Glomerular endothelial cell (primary cell): ENCODE results near the gene LMO1. TPM values are rescaled to one million over a fixed set of nuclear protein-coding genes. Genes with fewer than 3 reads are reported as not detected.

Source experiments
- DNase-seq: peaks from one replicate; pipeline ENCODE4 v3.0.0-alpha.2; 2011; ENCODE audit warnings: low read depth, low spot score; ENCODE audit errors: extremely low read depth
- total RNA-seq: library from RNA; depleted of rRNA; stranded (reverse); fragments of >200 nt; gene quantifications from 2 replicates; pipeline ENCODE4 v1.2.3, GENCODE V29; 2015

The LMO1 gene
- total RNA-seq, 1 donor from 2014 or later: 0.76 TPM

DNA sequence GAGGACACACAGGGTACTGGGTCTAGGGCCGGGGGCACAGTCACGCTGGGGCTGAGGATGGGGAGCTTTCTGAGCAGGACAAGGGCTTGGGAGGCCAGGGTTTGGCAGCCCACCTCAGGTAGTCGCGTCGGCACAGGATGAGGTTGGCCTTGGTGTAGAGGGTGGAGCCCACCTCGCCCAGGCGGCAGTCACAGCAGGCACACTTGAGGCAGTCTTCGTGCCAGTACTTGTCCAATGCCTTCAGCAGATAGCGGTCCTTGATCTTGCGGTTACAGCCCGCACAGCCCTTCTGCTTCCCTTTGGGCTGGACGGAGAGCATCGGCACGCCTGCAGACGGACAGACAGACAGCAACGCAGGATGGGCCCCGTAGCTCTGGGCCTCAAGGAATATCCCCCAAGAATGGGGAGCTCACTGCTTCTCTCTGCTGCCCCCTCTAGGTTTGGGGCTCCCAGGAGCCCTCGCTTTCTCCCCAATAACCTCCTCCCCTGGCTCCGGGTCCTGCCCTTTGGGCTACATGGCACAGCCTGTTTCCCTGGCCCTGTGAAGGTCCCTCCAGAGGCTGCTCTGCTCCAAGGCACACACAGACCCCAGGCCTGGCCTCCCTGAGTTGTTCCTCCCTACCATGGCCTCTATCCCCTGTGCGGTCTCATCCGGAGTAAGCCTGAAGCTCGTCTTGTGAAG is 33.4 kb downstream of the LMO1 start:
- DNase-seq: no peak

DNA sequence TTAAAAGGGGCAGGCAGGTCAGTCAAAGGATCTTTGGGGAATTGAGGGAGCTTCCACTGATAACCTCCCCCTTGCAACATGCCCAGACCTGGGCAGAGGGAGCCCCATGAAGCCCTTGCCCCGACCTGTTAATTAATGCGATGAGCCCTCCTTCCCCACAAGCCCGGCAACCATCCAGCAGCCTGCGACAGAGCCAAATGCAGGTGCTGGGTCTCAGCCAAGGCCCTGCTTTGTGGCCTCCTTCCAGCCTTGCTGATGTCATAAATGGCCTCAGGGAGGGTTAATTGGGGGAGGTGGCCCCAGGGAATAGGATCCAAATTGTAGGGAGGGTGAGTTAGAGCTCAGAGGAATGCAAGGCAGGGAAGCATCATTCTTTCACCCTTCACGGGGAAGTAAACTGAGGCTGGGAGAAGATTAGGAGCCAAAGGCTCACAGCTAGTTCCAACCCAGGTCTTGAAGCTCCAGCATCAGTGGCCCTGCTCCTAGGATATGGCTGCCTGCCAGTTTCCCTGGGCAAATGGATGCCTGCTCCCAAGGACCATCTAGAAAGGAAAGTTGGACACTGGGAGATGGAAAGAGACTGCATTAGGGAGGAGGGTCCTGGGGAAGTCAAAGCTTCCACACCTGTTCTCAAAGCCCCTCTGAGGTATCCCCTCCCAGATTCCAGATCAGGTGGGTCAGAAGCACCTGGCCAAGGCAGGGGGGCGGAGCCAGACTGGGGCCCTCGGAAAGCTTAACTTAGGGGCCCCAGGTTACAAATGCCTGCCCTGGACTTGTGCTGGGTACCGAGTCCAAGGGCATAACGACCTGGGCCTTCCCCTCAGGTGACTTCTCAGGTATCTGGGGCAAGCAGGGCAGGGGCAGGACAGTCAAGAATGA is 34.1 kb downstream of the LMO1 start:
- no peak for DNase-seq

DNA sequence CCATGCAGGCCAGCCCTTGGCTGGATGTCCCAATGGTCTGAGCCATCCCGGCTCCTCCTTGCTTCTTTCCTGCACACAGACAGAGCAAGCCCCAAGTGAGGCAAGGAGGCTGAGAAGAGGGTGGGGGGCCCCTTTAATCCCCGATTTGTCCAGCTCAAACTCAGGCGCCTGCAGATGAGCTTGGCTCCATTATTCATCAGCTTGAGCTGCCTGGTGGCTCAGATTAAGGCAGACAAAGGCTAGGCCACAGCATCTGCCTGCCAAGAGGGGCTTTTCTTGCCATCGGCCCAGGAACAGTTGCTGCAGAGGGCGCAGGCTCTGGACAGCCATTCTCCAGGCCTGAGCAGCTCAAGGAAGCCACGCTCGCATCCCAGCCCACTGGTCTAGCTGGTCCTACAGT is 35.4 kb downstream of the LMO1 start:
- no peak for DNase-seq

DNA sequence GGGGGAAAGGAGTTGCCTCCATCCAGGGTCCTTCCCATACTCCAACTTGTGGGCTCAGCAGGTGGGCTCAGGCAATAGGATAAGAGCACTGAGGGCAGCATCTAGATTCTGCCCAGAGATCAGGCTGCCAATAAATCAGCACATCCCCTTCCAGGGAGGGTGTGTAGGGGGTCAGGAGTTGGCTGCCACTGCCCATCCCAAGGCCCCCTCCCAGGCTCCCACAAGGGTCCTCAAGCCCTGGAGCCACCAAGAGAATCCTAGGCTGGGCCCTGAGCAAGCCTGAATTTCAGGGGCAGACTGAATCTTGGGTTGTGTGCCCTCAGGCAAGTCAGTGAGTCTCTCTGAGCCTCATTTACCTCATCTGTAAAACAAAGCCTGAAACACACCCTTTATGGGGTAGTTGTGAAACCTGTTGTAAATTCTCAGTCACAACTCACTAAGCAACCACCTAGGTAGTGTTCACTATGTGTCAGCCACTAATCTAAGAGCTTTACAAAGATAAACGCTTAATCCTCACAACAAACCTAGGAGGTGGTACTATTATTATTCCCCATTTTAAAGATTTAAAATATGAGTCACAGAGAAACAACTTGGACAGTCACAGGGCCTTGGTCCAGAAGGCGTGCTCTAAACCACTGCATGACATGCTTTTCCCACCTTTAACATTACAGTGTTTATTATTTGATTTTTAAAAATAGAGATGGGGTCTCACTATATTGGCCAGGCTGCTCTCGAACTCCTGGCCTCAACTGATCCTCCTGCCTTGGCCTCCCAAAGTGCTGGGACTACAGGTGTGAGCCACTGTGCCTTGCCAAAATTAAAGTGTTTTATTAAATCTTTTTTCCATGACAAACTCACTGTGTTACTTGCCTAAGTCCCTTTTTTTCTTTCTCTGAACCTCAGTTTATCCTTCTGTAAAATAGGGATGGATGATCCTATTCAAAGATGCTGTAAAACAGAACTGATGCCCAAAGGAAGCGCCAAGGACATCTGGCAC is 36.2 kb downstream of the LMO1 start:
- DNase-seq: no peak

DNA sequence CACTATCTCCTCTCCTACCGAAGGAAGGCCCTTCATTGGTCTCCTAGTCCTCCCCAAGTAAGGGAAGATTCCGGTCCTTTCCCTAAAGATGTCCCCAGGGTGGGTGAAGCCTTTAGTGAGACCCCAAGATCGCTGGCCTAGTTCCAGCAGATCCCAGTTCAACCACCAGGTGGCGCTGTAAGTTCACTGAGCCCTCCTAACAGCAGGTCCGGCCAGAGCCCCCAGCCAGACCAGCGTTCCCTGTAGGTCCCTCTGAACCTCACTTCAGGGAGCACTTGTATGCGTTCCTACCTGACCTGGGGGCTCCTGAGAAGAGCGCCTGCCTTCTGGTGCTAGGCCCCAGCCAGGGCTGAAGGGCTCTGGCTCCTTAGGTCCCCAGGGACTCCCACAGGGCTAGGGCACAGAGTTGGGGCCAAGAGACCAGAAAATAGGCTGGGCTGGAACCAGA is 38.1 kb downstream of the LMO1 start:
- peak; percentile 22 for DNase-seq

DNA sequence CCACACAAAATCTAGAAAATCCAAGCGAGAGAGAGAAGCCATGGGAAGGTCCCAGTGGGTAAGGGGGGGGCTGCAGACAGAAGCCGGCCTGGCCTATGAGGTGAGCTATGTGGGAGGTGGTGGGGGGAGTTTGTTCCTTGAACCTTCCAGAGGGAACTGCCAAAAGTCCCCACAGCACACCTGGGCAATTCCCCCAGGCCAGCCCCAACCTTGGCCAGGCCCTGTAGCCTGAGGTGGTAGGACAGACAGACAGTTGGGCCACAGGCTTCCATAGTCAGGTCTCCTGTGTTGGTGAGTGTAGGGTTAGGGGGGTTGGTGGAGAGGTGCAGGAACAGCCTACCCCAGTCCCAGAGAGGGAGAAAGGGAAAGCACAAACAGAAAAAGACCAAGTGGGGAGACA is 39.0 kb downstream of the LMO1 start:
- DNase-seq: no peak

DNA sequence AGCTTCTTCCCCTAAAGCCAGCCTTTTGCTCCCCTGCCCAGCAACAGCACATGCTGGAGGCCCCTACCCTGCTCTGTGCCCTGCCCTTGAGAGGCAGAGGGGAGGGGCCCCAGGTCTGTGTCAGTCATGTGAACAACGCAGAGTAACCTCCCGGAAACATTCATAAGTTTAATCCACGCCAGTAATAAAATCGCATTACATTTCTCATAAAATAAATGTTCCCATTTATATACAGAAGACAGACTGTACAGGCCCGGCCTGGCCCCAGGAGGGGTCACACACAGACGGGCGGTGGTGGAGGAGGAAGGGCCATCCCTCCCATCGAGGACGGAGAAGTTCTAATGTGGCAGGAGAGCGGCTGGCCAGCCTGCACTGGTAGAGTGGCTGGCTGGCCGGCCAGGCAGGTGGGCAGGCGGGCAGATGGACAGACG is 39.5 kb downstream of the LMO1 start:
- no peak for DNase-seq

DNA sequence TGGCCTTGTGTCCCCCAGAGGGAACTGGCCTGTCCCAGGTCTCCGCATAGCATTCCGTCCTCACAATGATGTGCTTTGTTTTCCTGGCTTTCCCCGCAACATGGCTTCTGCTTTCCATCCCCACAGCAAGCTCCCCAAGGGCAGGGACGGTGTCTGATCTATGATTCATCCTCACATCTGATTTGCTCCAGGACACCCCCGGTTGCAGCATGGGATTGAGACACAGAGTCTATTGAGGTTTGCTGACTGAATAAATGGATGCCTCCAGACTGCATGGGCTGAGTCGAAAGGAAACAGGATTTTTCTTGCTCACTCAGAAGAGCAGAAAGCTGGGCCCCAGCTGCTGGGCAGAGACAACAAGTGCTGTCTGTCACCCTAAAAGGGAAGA is 40.2 kb downstream of the LMO1 start:
- no peak for DNase-seq

DNA sequence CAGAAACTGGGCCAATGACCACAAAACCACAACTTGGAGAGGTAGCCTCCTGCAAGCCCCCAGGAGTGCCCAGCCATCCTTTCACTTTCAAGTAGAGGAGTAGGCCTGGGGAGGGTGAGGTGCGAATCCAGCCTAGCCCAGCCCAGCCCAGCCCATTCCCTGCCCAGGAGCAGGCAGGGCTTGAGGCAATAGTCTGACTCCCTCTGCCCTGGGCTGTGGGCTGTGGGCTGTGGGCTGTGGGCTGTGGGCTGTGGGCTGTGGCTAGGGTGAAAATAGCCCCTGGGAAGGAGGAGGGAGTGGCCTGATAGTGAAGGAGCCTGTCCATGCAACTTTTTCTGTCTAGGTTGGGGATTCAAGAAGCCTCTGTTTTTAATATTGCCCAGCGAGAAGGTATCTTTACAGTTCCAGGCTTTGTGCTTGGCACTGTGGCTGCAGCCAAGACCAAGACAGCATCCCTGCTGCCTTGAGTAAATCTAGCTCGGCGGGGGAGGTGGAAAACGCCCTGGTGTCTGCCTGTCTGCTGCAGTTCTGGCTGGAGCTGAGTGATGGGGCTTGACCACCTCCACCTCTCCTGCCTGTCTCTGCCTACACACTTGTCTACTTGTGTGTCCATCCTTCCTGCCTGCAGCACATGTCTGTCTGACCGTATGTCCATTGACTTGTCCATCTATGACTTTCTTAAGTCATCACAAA is 40.7 kb downstream of the LMO1 start:
- DNase-seq: no peak

DNA sequence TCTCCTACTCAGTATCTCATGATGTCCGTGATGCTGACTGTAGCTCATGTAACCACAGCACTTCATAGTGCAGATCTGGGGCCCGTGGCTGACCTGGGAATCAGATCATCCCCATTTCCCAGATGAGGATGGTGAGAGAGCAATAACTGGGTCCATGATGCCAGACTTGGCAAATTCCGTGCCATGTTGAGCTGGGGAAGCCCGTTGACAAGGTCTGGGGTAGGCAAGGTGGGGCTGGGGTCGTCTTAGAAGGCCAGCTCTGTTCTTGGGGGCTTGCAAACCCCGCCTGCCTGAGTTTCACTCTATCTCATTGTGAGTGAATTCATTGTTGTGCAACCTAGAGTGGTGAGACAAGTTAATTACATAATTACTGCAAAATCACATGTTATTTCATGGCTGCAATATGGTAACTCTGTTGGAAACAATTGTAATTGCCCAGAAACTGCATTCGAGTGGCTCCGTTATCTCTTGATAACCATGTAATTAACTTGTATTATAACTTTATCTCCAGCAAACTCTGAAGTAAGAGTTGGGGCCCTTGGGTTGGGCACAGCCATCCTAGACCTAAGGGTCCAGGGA is 41.7 kb downstream of the LMO1 start:
- DNase-seq: no peak

DNA sequence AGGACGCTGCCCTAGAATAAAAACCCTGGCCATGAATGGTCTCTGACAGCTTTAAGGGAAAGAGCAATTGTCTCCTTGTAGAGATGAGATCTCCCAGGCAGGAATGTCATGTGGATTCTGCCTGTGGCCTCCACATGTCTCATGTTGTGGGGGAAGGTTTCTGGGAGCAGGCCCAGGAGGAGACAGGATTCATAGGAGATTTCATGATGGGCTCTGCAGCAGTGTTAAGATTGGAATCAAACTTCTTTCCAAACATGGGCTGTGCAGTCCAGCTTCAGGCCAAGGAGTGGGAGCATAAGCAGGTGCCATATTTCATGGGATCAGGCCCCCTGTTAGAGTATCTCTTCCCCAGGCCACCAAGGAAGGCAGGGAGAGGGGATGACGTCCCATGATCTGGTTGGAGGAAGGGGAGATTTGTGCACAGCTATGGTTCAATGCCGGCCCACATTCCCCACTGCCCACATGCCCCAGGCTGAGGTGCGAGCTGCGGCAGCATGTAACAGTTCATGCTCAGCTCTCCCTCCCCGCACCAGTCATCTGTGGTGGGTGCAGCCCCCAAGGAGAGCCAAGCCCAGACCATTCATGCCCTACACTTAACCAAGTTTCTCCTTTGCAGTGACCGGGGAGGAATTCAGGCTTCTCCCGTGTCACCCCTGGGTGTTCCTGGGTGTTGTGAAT is 42.5 kb downstream of the LMO1 start:
- DNase-seq: no peak

DNA sequence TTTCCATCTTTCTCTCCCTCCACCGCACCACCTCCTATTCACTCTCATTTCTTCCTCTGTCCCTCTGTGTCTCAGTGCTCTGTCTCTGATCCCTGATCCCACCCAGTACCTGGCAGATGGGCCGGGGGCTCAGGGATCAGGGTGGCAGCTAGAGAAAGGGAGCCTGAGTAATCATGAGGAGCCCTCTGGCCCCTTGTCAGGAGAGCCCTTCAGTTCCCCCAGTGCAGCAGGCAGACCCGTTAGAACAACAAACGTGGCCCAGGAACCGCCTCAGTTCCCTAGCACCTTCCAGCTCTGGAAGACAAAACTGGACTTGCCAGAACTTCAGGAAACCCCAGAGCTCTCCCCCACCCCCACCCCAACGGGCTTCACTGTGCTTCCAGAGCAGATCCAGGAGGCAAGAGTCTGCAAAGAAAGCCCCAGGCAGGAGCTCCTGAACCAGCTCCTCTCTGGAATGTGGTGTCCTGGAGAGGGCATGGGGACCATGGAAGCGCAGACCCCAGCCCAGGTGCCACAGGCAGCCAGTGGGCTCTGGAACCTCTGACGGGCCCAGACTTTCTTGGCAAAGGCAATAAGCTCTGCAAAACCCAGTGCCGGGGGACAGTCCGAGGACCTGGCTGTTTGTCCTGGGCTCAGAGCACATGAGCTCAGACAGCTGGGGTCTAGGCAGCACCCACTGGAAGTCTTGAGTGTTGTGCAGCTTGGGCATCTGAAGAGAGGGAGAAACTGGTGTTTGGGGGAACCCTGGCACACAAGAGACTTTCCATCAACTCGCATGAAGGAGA is 43.2 kb downstream of the LMO1 start:
- DNase-seq: no peak

DNA sequence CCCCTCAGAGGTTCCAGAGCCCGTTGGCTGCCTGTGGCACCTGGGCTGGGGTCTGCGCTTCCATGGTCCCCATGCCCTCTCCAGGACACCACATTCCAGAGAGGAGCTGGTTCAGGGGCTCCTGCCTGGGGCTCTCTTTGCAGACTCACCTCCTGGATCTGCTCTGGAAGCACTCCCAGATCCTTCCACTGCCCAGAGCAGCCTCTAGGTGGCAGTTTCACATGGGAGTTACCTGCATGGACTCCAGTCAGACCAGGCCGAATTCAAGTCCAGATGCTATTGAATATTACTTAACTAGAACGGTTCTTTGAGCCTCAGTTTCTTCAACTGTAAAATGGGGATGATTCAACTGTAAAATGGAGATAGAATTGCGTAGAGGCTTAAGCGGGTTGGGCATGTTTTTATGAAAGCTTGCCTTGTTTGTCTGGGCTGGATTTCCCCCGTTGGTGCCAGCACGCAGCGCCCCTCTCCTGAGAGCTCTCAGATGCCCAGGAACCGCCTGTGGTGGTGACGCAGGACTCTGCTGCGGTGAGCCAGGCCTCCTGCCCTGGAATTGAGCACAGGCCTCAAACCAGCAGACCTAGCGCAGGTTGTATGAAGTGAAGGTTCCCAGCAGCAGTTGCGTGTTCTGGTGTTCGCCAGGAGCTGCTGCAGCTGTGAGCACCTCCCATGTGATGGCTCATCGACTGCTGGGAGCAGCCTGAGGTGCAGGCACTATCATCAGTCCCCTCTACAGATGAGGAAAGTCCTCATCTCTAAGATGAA is 44.2 kb downstream of the LMO1 start:
- peak; percentile 10 for DNase-seq

DNA sequence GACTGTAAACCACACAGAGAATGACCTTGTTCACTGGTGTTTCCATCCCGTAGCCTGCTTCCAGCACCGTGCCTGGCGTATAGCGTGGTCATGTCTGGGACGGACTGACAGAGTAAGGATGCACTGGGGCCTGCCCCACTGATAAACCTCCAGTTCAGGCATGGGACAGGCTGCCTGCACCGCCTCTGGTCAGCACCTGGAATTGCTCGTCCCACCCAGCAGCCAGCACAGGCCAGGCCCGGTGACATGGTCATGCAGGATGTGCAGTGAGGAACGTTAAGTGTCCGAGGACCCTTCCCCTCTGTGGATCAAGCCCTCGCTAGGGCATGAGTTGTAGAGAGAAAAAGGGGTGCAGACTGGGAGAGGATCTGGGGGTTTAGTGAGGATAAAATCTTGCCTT is 44.8 kb downstream of the LMO1 start:
- DNase-seq: no peak

DNA sequence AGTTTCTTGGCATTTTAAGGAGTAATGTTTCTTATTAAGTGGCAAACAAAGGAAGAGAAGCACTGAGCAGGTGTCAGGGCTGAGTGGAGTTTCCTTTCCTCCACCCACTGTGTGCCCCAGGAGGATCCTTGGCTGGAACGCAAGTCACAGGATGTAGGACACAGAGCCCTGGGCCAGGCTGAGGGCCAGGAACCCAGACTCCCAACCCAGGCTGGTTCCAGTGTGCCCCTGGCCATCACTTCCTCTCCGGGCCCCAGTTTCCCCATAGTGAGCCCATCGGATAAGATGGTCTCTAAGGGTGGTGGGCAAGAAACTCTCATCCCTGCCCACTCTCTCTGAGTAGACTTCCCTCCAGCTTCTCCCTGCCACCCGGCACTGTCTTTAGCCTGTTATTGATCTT is 45.3 kb downstream of the LMO1 start:
- DNase-seq: no peak

DNA sequence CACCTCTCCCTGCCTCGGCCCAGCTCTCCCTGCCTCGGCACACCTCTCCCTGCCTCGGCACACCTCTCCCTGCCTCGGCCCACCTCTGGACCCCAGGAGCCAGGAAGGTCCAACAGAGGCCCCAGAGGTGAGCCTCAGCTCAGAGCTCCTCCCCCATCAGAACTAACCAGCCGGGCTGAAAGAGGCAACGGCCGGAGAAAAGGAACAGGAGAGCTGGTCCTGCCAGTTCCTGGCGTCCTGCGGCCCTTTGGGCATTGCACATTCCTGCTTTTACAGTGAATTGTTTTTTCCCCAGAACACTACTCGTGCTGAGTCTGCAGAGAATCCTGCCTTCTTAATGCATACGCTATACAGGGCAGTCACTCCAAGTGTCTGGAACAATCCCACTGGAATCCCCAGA is 45.8 kb downstream of the LMO1 start:
- DNase-seq: no peak

DNA sequence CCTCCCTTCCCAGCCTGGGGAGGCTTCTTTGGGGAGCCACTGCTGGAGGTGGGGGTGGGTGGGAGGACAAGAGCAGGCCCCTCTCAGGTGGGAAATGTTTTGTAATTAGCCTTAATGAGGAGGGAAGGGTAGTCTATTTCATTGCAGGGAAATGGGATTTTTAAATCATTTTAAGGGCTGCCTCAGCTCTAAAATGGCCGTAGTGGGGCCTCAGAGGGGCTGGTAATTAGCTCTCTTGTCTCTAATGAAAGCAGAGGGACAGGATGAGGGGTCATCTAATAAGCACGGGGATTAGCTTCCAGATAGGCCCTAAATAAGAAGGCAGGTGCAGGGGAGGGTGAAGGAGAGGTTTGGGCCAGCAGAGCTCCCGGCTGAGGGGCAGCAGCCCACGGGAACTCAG is 46.5 kb downstream of the LMO1 start:
- DNase-seq: no peak

DNA sequence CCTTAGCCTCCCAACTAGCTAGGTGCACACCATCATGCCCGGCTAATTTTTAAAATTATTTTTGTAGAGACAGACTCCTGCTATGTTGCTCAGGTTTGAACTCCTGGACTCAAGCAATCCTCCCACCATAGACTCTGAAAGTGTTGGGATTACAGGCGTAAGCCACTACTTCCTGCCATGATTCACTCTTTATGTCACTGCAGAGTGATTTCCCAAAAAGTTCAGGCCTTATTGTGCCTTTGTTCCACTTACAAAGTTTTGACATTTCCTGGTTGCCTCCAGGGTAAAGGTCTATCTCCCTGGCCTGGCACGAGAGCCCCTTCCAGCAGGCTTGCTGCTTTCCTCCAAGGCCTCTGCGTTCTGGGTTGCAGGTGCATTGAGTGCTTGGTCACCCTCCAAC is 50.3 kb downstream of the LMO1 start:
- no peak for DNase-seq
